K562 (cell line): ENCODE data around the gene CUL9. TPM values are rescaled to one million over a fixed set of nuclear protein-coding genes. Genes with fewer than 3 reads are reported as not detected.

Experiments
- DIDO1 ChIP-seq: fragments of 450-650 bp; IDR thresholded peaks from 2 replicates; pipeline ENCODE4 v1.6.1; 2016; ENCODE audit warnings: low read depth, missing biosample characterization, missing genetic modification characterization
- ETV5 ChIP-seq: sonication (generic); formaldehyde crosslinking; IDR thresholded peaks from 2 replicates; pipeline ENCODE4 v1.4.0; 2020; ENCODE audit warnings: low read depth, mild to moderate bottlenecking, missing genetic modification reagents
- FOXK1 ChIP-seq: sonication (generic); formaldehyde crosslinking; IDR thresholded peaks from 2 replicates; pipeline ENCODE4 v1.8.0; 2022; ENCODE audit warnings: missing genetic modification reagents, mild to moderate bottlenecking, borderline replicate concordance
- GABPA ChIP-seq: fragments of 200-800 bp; sonication (Bioruptor generic); conservative IDR thresholded peaks from 2 replicates; pipeline ENCODE4 v1.6.1; 2016; ENCODE audit warnings: low read depth, missing genetic modification characterization, missing compliant biosample characterization
- GTF2E2 ChIP-seq: fragments of 200-800 bp; sonication (Bioruptor generic); IDR thresholded peaks from 2 replicates; pipeline ENCODE4 v1.6.1; 2016; ENCODE audit warnings: missing genetic modification characterization, missing compliant biosample characterization
- HMG20B ChIP-seq: fragments of 250-450 bp; sonication (Bioruptor Pico); IDR thresholded peaks from 2 replicates; pipeline ENCODE4 v1.5.0; 2021; ENCODE audit warnings: mild to moderate bottlenecking
- JUND ChIP-seq, 2 experiments: IDR thresholded peaks; 2 replicates in 1 of 2; 3 replicates in 1 of 2; pipeline ENCODE4 v1.6.1; 2011; ENCODE audit warnings: borderline replicate concordance in 2 of 2, low read depth in 2 of 2, low read length in 2 of 2, improper control_type of control experiment in 1 of 2, missing biosample characterization in 1 of 2, missing genetic modification characterization in 1 of 2, missing genetic modification reagents in 1 of 2
- KDM1A ChIP-seq, 2 experiments: fragments of 450-650 bp; IDR thresholded peaks; 2 replicates each; pipeline ENCODE4 v1.6.1; 2016; ENCODE audit warnings: mild to moderate bottlenecking in 2 of 2
- MYC ChIP-seq, 2 experiments: fragments of 250-450 bp in 1 of 2; sonication (Bioruptor Pico) in 1 of 2; IDR thresholded peaks; 2 replicates each; pipeline versions ENCODE4 v1.5.1 to v1.6.1; 2012 to 2021; ENCODE audit warnings: low read depth in 2 of 2, borderline replicate concordance in 1 of 2, improper control_type of control experiment in 1 of 2, low read length in 1 of 2, mild to moderate bottlenecking in 1 of 2, moderate library complexity in 1 of 2
- NFXL1 ChIP-seq: fragments of 450-650 bp; formaldehyde crosslinking; IDR thresholded peaks from 2 replicates; pipeline ENCODE4 v1.4.0; 2021; ENCODE audit warnings: mild to moderate bottlenecking
- NFYB ChIP-seq: IDR thresholded peaks from 2 replicates; pipeline ENCODE4 v1.6.1; 2011; ENCODE audit warnings: mild to moderate bottlenecking, moderate library complexity; ENCODE audit not compliant: insufficient read length; ENCODE audit errors: extremely low read depth
- NR2C2 ChIP-seq, 2 experiments: fragments of 200-800 bp in 1 of 2; sonication (Bioruptor generic) in 1 of 2; sonication (generic) in 1 of 2; formaldehyde crosslinking in 1 of 2; IDR thresholded peaks; 2 replicates each; pipeline versions ENCODE4 v1.6.1 to v1.8.0; 2016 to 2022; ENCODE audit warnings: mild to moderate bottlenecking in 1 of 2, missing compliant biosample characterization in 1 of 2, missing genetic modification characterization in 1 of 2, missing genetic modification reagents in 1 of 2
- NRF1 ChIP-seq, 2 experiments: fragments of 450-650 bp; IDR thresholded peaks in 1 of 2; conservative IDR thresholded peaks in 1 of 2; 2 replicates each; pipeline ENCODE4 v1.6.1; 2014; ENCODE audit warnings: mild to moderate bottlenecking in 2 of 2
- YBX1 ChIP-seq: fragments of 450-650 bp; IDR thresholded peaks from 2 replicates; pipeline ENCODE4 v1.7.1; 2016; ENCODE audit warnings: mild to moderate bottlenecking
- ZBTB8A ChIP-seq: fragments of 450-650 bp; IDR thresholded peaks from 2 replicates; pipeline ENCODE4 v1.6.1; 2018; ENCODE audit warnings: mild to moderate bottlenecking, moderate library complexity; ENCODE audit not compliant: partially characterized antibody
- ZNF280A ChIP-seq: fragments of 450-650 bp; IDR thresholded peaks from 2 replicates; pipeline ENCODE4 v1.6.1; 2018; ENCODE audit warnings: mild to moderate bottlenecking, low read depth; ENCODE audit not compliant: partially characterized antibody
- ZNF436 ChIP-seq: fragments of 250-450, 450-650 bp; sonication (Bioruptor Pico); formaldehyde crosslinking; IDR thresholded peaks from 2 replicates; pipeline ENCODE4 v1.7.0; 2020; ENCODE audit warnings: mild to moderate bottlenecking
- polyA plus RNA-seq, 8 experiments: library from polyadenylated mRNA; depleted of rRNA in 4 of 8; stranded (reverse) in 5 of 8; unstranded in 3 of 8; fragments of >200 nt; fragmentation: Nextera tagmentation in 2 of 8; fragmentation: Illumina TruSeq in 1 of 8; extraction: Ambion mirVana in 2 of 8; extraction: Trizol in 1 of 8; gene quantifications; 2 replicates each; pipeline versions ENCODE4 v1.2.1 to v1.2.3, GENCODE V29; 2011 to 2014; ENCODE audit warnings: inconsistent platforms in 1 of 8, missing spikeins in 1 of 8
- total RNA-seq, 7 experiments: library from RNA; depleted of rRNA in 6 of 7; stranded (reverse); fragments of >200 nt in 6 of 7; fragmentation: Illumina TruSeq in 2 of 7; extraction: Trizol in 2 of 7; gene quantifications; 2 replicates each; pipeline versions ENCODE4 v1.2.1 to v1.2.3, GENCODE V29; 2011 to 2021; ENCODE audit warnings: low replicate concordance in 1 of 7
- TF ChIP-seq, protein P1 (sequence below): fragments of 250-450 bp; sonication (Bioruptor Pico); IDR thresholded peaks from 2 replicates; pipeline ENCODE4 v1.5.0; 2021; ENCODE audit warnings: mild to moderate bottlenecking, borderline replicate concordance

The CUL9 gene
- total and polyA plus RNA-seq, 9 of the 15 experiments (the other 6 are each of a cell fraction or from before 2014, with no cell fraction given), result 0.50 to 20.7 (median 6.6) TPM

GRCh38 chr6:43170931-43171706 lies 10.9 kb upstream of the CUL9 start, which contains the start of gene SRF (continued):
- TF ChIP-seq ZBTB8A (no peak), YBX1 (no peak), GABPA (tag) (peak; percentile 17; the same call in 1 of the 2 replicates), NR2C2 (CRISPR knock-in tag; IDR thresholded peaks at IDR 0.05) (no peak; the same call in 1 of the 2 replicates), NR2C2 (tag; IDR thresholded peaks at IDR 0.05) (peak; percentile 82), MYC (IDR thresholded peaks at IDR 0.05; ENCODE audit: low read depth, low read length) (peak; percentile 91), MYC (CRISPR knock-in tag; IDR thresholded peaks at IDR 0.05; ENCODE audit: borderline replicate concordance, low read depth) (no peak), FOXK1 (CRISPR knock-in tag) (peak; percentile 49; the same call in 1 of the 2 replicates), GTF2E2 (tag) (no peak; the same call in 1 of the 2 replicates), ETV5 (CRISPR knock-in tag) (0 out of 2 replicates have a peak, but pooled peaks have one; percentile 13), JUND (IDR thresholded peaks at IDR 0.05; ENCODE audit: borderline replicate concordance, low read depth, low read length) (peak; percentile 43; the same call in 1 of the 2 replicates), JUND (tag; IDR thresholded peaks at IDR 0.05; ENCODE audit: borderline replicate concordance, low read depth, low read length) (no peak; the same call in 2 of the 3 replicates), ZNF280A (no peak), ZNF436 (CRISPR knock-in tag) (no peak), HMG20B (CRISPR knock-in tag) (no peak), NFYB (peak; percentile 84), NRF1 (conservative IDR thresholded peaks at IDR 0.05 in 1 of 2, IDR thresholded peaks at IDR 0.05 in 1 of 2) (peak; percentile 72 to 79), KDM1A (IDR thresholded peaks at IDR 0.05) (no peak), DIDO1 (tag) (no peak), NFXL1 (CRISPR knock-in tag) (no peak)
- TF ChIP-seq, protein P1, sequence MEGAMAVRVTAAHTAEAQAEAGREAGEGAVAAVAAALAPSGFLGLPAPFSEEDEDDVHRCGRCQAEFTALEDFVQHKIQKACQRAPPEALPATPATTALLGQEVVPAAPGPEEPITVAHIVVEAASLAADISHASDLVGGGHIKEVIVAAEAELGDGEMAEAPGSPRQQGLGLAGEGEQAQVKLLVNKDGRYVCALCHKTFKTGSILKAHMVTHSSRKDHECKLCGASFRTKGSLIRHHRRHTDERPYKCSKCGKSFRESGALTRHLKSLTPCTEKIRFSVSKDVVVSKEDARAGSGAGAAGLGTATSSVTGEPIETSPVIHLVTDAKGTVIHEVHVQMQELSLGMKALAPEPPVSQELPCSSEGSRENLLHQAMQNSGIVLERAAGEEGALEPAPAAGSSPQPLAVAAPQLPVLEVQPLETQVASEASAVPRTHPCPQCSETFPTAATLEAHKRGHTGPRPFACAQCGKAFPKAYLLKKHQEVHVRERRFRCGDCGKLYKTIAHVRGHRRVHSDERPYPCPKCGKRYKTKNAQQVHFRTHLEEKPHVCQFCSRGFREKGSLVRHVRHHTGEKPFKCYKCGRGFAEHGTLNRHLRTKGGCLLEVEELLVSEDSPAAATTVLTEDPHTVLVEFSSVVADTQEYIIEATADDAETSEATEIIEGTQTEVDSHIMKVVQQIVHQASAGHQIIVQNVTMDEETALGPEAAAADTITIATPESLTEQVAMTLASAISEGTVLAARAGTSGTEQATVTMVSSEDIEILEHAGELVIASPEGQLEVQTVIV, result no peak
